Esophagus muscularis mucosa (tissue), 4 donors: ENCODE measurements around the gene SH3RF3.

ENCODE experiments used
- CTCF ChIP-seq, 3 experiments: fragments of 200-600 bp in 2 of 3; fragments of 450-650 bp in 1 of 3; sonication (generic) in 2 of 3; IDR thresholded peaks; one replicate each; pipeline ENCODE4 v1.5.1; 2017 to 2019; ENCODE audit warnings: antibody characterized with exemption in 3 of 3, mild to moderate bottlenecking in 2 of 3, moderate library complexity in 1 of 3
- EP300 ChIP-seq: sonication (generic); formaldehyde crosslinking; IDR thresholded peaks from one replicate; pipeline ENCODE4 v1.6.1; 2017; ENCODE audit warnings: antibody characterized with exemption
- POLR2A ChIP-seq: fragments of 450-650 bp; IDR thresholded peaks from one replicate; pipeline ENCODE4 v1.6.1; 2017; ENCODE audit warnings: antibody characterized with exemption, moderate library complexity, mild to moderate bottlenecking, low read depth
- POLR2AphosphoS5 ChIP-seq, 2 donors: sonication (generic); formaldehyde crosslinking; IDR thresholded peaks; one replicate each; pipeline ENCODE4 v1.6.1; 2017; ENCODE audit warnings: antibody characterized with exemption in 2 of 2

GRCh38 chr2:109376115-109376514 is 247.1 kb downstream of the SH3RF3 start:
- no peak for TF ChIP-seq CTCF (IDR thresholded peaks at IDR 0.05)
- no peak for TF ChIP-seq EP300
- TF ChIP-seq POLR2A: no peak
- TF ChIP-seq POLR2AphosphoS5 (IDR thresholded peaks at IDR 0.05): no peak
